HG02973 (cell line): ENCODE measurements around the gene ARMCX1.
"Not testable (repeated sequence)": the region's sequence is repeated elsewhere in the genome, so short reads cannot be mapped to it uniquely, and the experiment has no call there.

Source experiments
- ATAC-seq: cut with Tn5 transposase; IDR thresholded peaks from one replicate; pipeline ENCODE4 v1.9.1; 2021; ENCODE audit warnings: moderate library complexity; ENCODE audit not compliant: unreplicated experiment

Gene ARMCX1

DNA sequence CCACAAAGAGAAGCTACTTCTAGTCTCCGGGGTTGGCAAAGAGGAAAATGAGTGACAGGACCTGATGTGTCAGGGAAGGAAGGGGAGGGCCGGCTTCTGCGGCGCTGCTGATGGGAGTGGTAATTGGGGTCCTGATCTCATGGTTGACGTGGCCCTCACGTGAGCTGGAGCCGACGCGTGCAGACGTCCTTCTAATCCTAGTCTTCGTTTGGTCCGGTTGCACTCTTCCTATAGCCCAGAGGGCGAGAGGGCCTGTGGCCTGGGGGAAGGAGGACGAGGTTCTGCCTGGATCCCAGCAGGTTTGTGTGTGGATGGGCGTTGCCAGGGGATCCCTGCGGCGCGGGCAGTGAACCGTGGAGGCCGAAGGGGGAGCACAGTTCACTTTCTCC is at the start of gene ARMCX1:
ARMCX1 (plus strand) TSS at position 186 of the 389 bp plus-strand sequence. CDS start 2,384 bp downstream, outside the sequence.
- no peak for ATAC-seq

GRCh38 chrX:101502929-101503328 is 47.4 kb upstream of the ARMCX1 start:
- not testable (repeated sequence) for ATAC-seq

- ATAC-seq: no peak
Observed at GRCh38 chrX:101507372-101507771, 43.0 kb upstream of the ARMCX1 start.

DNA sequence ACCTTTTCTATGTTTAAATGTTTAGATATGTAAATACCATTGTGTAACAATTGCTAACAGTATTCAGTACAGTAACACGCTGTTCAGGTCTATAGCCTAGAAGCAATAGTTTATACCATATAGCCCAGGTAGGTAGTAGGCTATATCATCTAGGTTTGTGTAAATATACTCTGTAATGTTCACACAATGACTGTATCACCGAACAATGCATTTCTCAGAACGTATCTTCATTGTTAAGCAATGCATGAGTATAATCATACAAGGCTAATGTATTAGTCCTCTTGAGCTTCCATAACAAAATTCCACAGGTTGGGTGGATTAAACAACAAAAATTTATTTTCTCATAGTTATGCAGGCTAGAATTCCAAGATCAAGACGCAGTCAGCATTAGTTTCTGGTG is 42.4 kb upstream of the ARMCX1 start:
- no peak for ATAC-seq

DNA sequence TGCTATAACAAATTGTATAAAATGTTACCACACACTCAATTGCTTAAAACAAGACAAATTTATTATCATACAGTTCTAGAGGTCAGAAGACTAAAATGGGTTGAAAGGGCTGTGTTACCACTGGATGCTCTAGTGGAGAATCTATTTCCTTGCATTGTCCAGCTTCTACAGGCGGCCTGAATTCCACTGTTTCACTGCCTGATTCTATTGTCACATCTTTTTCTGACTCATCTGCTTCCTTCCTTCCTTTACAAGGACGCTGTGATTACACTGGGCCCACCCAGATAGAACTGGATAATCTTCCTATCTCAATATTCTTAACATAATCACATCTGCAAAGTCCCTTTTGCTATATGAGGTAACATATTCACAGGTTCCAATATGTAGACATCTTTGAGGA is 19.4 kb upstream of the ARMCX1 start:
- ATAC-seq: no peak

DNA sequence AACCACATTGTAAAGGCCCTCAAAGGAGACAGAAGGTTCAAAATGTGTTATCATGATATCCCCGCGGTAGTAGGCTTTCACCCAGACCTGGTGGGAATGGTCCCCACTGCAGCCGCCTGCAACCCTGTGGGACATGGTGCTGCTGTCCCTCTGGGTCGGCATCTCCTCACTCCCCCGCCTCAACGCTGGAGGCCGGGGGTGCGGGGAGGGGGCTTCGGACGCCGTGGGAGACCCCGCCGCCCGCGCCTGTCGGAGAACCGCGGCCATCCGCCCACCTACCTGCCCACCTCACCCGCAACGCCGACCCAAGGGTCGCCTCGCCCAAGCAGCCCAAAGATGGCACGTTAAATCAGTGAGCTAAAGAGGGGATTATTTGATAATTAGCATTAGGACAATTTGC is 11.2 kb upstream of the ARMCX1 start:
- ATAC-seq: no peak

DNA sequence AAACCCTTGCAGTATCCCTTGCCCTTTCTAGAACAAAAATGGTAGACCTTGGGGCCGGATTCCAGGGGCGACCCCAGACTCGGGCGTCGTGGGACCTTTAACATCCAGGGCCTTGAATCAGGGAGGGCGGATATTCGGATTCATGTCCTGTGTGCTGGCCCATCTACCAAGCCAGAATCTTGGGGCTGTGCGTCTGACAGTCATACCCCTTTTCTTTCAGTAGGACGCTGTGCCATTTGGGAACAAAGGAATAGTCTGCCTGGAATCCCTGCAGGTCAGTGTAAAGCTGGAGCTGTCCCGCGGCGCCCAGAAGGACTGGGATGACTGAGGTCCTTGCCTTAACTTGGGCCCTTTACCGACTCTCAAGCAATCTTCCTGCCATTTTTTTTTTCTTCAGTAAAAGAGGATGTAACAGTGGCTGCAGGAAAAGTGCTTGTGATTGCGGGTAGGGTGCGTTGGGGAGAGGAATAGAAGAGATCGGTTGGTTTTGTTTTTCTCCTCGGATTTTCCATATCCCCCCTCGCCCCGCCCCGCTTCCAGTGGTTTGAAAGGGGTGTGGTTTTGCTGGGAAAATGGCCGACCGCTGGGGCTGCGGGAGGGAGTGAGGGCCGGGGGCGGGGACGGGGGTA is 518 bp downstream of the ARMCX1 start:
- no peak for ATAC-seq

DNA sequence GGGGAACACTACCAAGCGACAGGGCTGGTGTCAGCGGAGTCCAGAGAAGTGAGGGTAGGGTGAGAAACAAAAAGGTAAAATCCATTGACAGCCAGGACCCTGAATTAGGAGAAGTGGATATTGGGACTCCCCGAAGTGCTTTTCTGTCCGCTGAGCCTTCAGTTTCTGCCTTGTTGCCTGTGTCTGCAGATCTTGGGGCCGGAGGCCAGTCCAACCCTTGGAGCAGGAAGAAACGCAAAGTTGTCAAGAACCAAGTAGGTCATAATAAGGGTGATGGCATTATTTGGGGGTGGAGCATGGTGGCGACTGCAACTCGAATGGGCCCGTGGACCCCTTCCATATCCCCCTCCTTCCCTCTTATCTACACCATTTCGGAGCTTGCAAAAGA is 1.0 kb downstream of the ARMCX1 start:
- ATAC-seq: no peak

GRCh38 chrX:101552714-101553113 is 2.4 kb downstream of the ARMCX1 start:
- ATAC-seq: no peak

DNA sequence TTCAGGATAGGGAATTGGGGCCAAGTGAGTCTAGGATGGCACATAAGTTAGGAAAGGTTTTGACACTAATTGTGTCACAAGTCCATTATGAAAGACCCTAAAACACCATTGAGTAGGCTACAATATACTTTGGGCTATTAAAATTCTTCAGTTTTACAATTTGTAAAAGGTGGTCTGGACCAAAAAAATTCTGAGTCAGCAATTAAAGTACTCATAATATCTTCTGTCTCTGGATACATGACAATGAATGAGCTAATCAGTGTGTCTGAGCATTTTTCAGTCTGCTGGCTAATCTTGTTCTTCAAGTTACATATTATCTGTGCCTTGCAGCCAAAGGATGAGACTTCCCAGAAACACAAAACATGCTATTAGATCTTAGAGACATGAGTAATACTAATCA is 14.3 kb downstream of the ARMCX1 start:
- no peak for ATAC-seq

GRCh38 chrX:101595739-101596419 is 45.5 kb downstream of the ARMCX1 start:
- ATAC-seq: peak; percentile 100

DNA sequence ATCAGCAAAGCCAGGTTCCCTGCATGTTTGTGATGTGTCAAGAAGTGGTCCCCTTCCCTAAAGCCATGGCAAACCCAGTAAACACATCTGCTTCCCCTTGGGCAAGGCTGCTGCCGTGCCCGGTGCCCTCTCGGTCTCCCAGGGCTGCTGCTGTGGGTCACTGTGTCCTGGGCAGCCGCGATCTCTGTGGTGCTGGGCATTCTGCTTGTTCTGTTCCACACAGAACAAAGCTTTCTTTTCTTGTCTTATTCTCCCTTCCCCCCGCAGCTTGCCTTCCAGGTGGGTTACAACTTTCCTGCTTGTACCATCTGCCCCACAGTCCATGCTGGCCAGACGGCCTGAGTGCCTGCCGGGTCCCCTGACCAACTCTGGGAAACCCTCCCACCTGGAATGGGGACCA is 49.2 kb downstream of the ARMCX1 start:
- not testable (repeated sequence) for ATAC-seq

DNA sequence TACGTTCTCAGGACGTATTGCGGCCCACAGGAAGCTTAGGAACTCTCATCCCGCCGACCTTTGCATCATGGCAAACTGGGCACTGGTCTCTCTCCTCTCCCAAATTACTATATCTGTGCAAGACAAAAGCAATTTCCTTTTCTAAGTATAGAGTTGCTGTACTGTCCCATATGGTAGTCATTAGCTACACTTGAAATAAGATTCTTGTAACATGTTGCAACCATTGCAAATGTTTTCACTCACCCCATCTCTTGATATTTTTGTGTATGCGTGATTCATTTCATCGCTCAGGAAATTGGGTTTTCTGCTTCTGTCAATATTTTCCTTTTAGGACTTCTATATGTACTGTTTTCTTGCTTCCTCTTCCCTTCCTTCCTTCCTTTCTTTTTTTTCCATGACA is 51.7 kb downstream of the ARMCX1 start:
- no peak for ATAC-seq
